ENCODE results near the gene PTAFR. TPM values are rescaled to one million over a fixed set of nuclear protein-coding genes. Genes with fewer than 3 reads are reported as not detected.

Gene PTAFR
- total RNA-seq, 1 experiment from 2014 or later: 1.3 TPM

DNA sequence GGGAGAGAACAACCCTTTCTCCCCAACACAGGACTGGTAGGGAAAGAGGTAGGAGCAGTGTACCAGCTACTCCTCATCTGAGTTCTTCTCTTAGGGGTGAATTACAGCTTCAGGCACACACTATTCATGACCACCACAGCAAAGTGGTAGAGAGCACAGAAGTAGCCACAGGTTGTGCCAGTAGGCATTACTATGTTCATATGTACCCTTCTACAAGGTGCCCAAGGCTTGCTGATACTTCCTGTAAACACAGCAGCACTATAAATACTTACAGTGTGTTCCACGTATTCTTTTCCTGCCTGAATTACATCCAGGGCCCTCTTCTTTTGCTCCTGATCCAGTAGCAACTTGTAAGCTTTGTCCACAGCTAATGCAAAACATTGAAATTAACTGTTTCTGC lies 33.2 kb upstream of the PTAFR start:
- Histone ChIP-seq H3K27me3 (ENCODE audit: insufficient read depth, low read length) (no peaks in the 10 kb centered on the region), H4K20me1 (ENCODE audit: insufficient read depth) (peaks cover 4% of the 10 kb centered on the region; the same call in 1 of the 2 replicates), H2AFZ (ENCODE audit: low read depth, low read length, poor library complexity, severe bottlenecking) (no peak overlapping the region), H3K27ac (ENCODE audit: low read depth, low read length) (no peak overlapping the region), H3K79me2 (ENCODE audit: insufficient read depth, low read length) (peaks cover 41% of the 10 kb centered on the region), H3K4me2 (ENCODE audit: low read length) (no peak overlapping the region), H3K36me3 (ENCODE audit: control insufficient read depth in 1 of 2, insufficient read depth in 2 of 2, low read length in 2 of 2) (peaks cover 23 to 25% of the 10 kb centered on the region in 2 experiments), H3K9me2 (ENCODE audit: insufficient read depth) (no peaks in the 10 kb centered on the region), H3K9me3 (ENCODE audit: control insufficient read depth in 1 of 2, insufficient read depth in 1 of 2, low read depth in 1 of 2, low read length in 2 of 2) (no peaks in the 10 kb centered on the region), H3K9ac (ENCODE audit: low read length) (no peak overlapping the region), H3K4me3 (replicated peaks in 1 of 2; ENCODE audit: low read depth in 1 of 2, low read length in 2 of 2) (no peak overlapping the region), H3K4me1 (ENCODE audit: control insufficient read depth in 1 of 2, insufficient read depth in 2 of 2, low read length in 2 of 2) (no peaks in the 10 kb centered on the region)
- intact Hi-C loops (cut with micrococcal nuclease): loop anchor here (1.0 to 2.0 kb wide), 2 partner anchors 118 to 351 kb away; no protein-coding TSS in a partner anchor
- DNase-seq (ENCODE audit: low read depth, low spot score) (no peak), ATAC-seq (no peak)
- RAD21 ChIA-PET (ENCODE audit: low non-redundant PET in 1 of 2, low total read pairs in 2 of 2, uncharacterized antibody in 2 of 2, unreplicated experiment in 2 of 2): interaction anchor here (0.6 to 1.8 kb wide), 3 partner anchors 118 to 352 kb away, joined by 4 to 13 read pairs (median 7); no protein-coding TSS in a partner anchor
- TSS peak; percentile 18 for BruUV-seq (replicated peaks)
- CTCF ChIA-PET: interaction anchor here (0.6 to 4.2 kb wide), 9 partner anchors 13 to 667 kb away, joined by 3 to 103 read pairs (median 4); partner anchors contain the start of genes ATP5IF1, EYA3 and PHACTR4
- TF ChIP-seq JUND (IDR thresholded peaks at IDR 0.05) (no peak), ZBTB33 (IDR thresholded peaks at IDR 0.05; ENCODE audit: extremely low read depth, insufficient replicate concordance, low read length) (no peak), FOSL1 (IDR thresholded peaks at IDR 0.05; ENCODE audit: low read depth) (no peak), ZNF274 (IDR thresholded peaks at IDR 0.05; ENCODE audit: low read depth, low read length) (no peak), ZFX (IDR thresholded peaks at IDR 0.05) (no peak), CBX3 (IDR thresholded peaks at IDR 0.05; ENCODE audit: low read depth) (no peak), EZH2 (IDR thresholded peaks at IDR 0.05) (no peak), SIN3A (IDR thresholded peaks at IDR 0.05; ENCODE audit: low read depth) (no peak), TCF7L2 (IDR thresholded peaks at IDR 0.05; ENCODE audit: borderline replicate concordance, extremely low read depth, insufficient read depth, insufficient read length) (no peak), POLR2A (IDR thresholded peaks at IDR 0.05; ENCODE audit: borderline replicate concordance, extremely low read depth, insufficient read depth, insufficient read length) (no peak), SP1 (IDR thresholded peaks at IDR 0.05; ENCODE audit: low read depth) (no peak), YY1 (IDR thresholded peaks at IDR 0.05; ENCODE audit: extremely low read depth, insufficient replicate concordance, low read depth, low read length) (no peak), RAD21 (IDR thresholded peaks at IDR 0.05; ENCODE audit: low read depth) (no peak), MAX (IDR thresholded peaks at IDR 0.05) (no peak), ATF3 (IDR thresholded peaks at IDR 0.05) (no peak), POLR2AphosphoS5 (IDR thresholded peaks at IDR 0.05; ENCODE audit: low read depth, low read length) (no peak), CEBPB (IDR thresholded peaks at IDR 0.05; ENCODE audit: low read depth) (no peak)
- TF ChIP-seq, protein P1, sequence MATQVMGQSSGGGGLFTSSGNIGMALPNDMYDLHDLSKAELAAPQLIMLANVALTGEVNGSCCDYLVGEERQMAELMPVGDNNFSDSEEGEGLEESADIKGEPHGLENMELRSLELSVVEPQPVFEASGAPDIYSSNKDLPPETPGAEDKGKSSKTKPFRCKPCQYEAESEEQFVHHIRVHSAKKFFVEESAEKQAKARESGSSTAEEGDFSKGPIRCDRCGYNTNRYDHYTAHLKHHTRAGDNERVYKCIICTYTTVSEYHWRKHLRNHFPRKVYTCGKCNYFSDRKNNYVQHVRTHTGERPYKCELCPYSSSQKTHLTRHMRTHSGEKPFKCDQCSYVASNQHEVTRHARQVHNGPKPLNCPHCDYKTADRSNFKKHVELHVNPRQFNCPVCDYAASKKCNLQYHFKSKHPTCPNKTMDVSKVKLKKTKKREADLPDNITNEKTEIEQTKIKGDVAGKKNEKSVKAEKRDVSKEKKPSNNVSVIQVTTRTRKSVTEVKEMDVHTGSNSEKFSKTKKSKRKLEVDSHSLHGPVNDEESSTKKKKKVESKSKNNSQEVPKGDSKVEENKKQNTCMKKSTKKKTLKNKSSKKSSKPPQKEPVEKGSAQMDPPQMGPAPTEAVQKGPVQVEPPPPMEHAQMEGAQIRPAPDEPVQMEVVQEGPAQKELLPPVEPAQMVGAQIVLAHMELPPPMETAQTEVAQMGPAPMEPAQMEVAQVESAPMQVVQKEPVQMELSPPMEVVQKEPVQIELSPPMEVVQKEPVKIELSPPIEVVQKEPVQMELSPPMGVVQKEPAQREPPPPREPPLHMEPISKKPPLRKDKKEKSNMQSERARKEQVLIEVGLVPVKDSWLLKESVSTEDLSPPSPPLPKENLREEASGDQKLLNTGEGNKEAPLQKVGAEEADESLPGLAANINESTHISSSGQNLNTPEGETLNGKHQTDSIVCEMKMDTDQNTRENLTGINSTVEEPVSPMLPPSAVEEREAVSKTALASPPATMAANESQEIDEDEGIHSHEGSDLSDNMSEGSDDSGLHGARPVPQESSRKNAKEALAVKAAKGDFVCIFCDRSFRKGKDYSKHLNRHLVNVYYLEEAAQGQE (IDR thresholded peaks at IDR 0.05; ENCODE audit: low read depth): no peak
- TF ChIP-seq, protein P2, sequence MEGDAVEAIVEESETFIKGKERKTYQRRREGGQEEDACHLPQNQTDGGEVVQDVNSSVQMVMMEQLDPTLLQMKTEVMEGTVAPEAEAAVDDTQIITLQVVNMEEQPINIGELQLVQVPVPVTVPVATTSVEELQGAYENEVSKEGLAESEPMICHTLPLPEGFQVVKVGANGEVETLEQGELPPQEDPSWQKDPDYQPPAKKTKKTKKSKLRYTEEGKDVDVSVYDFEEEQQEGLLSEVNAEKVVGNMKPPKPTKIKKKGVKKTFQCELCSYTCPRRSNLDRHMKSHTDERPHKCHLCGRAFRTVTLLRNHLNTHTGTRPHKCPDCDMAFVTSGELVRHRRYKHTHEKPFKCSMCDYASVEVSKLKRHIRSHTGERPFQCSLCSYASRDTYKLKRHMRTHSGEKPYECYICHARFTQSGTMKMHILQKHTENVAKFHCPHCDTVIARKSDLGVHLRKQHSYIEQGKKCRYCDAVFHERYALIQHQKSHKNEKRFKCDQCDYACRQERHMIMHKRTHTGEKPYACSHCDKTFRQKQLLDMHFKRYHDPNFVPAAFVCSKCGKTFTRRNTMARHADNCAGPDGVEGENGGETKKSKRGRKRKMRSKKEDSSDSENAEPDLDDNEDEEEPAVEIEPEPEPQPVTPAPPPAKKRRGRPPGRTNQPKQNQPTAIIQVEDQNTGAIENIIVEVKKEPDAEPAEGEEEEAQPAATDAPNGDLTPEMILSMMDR (IDR thresholded peaks at IDR 0.05 in 2 of 3, conservative IDR thresholded peaks at IDR 0.05 in 1 of 3; ENCODE audit: borderline replicate concordance in 1 of 3, insufficient read depth in 1 of 3, low read depth in 2 of 3, low read length in 2 of 3): no peak
- POLR2A ChIA-PET: interaction anchor here (1.3 kb wide), 1 partner anchor 118 kb away, joined by 5 read pairs; no protein-coding TSS in a partner anchor

Measured in HCT116 (cell line).